OCI-LY1 (cell line): ENCODE results near the gene ZNF529.

Experiments used
- EZH2 ChIP-seq: fragments of 200-600 bp; sonication (generic), shearing (Covaris generic); IDR thresholded peaks from 2 replicates; pipeline ENCODE4 v1.8.0; 2017; ENCODE audit warnings: borderline replicate concordance, mixed run types, mild to moderate bottlenecking, antibody characterized with exemption, low read length, moderate library complexity, mixed read lengths
- TF ChIP-seq, protein P1 (sequence below): fragments of 200-600 bp; sonication (generic), shearing (Covaris generic); IDR thresholded peaks from 2 replicates; pipeline ENCODE4 v1.5.1; 2017; ENCODE audit warnings: mild to moderate bottlenecking, antibody characterized with exemption, low read length, moderate library complexity, mixed read lengths

DNA sequence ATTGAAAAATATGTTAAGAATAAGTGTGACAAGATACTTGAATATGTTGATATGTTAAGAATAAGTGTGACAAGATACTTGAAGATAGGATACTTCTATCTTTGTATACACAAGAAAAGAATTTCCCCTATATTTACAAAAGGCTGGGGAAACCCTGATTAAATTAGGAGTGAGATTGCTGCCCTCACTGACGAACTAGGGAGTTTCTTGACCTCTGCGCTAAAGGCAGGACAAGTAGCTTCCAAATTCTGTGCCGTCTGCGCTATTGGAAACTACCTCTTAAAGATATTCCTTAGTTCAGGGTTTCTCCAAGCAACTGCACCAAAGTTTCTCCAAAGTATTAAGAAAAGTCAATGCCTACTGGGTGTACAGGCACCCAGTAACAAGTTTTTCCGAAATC is 45.8 kb downstream of the ZNF529 start:
- TF ChIP-seq, protein P1, sequence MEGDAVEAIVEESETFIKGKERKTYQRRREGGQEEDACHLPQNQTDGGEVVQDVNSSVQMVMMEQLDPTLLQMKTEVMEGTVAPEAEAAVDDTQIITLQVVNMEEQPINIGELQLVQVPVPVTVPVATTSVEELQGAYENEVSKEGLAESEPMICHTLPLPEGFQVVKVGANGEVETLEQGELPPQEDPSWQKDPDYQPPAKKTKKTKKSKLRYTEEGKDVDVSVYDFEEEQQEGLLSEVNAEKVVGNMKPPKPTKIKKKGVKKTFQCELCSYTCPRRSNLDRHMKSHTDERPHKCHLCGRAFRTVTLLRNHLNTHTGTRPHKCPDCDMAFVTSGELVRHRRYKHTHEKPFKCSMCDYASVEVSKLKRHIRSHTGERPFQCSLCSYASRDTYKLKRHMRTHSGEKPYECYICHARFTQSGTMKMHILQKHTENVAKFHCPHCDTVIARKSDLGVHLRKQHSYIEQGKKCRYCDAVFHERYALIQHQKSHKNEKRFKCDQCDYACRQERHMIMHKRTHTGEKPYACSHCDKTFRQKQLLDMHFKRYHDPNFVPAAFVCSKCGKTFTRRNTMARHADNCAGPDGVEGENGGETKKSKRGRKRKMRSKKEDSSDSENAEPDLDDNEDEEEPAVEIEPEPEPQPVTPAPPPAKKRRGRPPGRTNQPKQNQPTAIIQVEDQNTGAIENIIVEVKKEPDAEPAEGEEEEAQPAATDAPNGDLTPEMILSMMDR = no peak
- TF ChIP-seq EZH2 = no peak
